Measurements from ENCODE around the gene ZNF609.
A peak's percentile ranks its signal among the peaks of the same experiment; 100 is the strongest.

The ZNF609 gene

DNA sequence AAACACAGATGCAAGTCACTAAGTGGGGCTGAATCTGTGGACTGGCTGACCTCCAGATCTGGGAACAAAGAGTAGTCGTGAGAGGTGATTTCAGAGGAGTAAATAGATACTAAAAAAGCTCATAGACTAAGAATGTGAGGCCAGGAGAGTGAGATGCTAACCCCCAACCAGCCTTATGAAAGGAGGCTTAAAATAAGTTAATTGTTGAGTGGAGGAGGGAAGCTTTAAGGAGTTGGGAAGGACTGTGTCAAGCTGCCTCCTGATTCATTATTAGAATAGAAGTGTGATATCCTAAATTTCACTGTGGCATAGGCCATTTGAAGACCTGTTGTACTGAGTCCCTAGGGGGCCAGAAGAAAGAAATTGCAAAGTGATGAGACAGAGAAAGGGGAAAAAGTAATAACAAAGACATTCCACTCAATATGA, 207.4 kb downstream of the ZNF609 start:
- in situ Hi-C loops (cut with HindIII; ENCODE audit: low sequenced_read_pairs) = no loop called here

DNA sequence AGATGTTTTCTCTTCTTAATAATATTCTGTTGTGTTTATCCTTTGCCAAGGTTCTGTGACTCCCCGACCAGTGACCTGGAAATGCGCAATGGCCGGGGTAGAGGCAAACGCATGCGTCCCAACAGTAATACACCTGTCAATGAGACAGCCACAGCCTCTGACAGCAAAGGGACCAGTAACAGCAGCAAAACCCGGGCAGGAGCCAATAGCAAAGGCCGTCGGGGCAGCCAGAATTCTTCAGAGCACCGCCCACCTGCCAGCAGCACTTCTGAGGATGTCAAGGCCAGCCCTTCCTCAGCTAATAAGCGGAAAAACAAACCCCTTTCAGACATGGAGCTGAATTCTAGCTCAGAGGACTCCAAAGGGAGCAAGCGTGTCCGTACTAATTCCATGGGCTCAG, 213.5 kb downstream of the ZNF609 start:
- TF ChIP-seq, protein P1, sequence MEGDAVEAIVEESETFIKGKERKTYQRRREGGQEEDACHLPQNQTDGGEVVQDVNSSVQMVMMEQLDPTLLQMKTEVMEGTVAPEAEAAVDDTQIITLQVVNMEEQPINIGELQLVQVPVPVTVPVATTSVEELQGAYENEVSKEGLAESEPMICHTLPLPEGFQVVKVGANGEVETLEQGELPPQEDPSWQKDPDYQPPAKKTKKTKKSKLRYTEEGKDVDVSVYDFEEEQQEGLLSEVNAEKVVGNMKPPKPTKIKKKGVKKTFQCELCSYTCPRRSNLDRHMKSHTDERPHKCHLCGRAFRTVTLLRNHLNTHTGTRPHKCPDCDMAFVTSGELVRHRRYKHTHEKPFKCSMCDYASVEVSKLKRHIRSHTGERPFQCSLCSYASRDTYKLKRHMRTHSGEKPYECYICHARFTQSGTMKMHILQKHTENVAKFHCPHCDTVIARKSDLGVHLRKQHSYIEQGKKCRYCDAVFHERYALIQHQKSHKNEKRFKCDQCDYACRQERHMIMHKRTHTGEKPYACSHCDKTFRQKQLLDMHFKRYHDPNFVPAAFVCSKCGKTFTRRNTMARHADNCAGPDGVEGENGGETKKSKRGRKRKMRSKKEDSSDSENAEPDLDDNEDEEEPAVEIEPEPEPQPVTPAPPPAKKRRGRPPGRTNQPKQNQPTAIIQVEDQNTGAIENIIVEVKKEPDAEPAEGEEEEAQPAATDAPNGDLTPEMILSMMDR (IDR thresholded peaks at IDR 0.05; ENCODE audit: low read depth, low read length) = no peak

More for the DNA sequence above, 207.4 kb downstream of the ZNF609 start:
- TF ChIP-seq, protein P1 (IDR thresholded peaks at IDR 0.05; ENCODE audit: low read depth, low read length) = no peak
- peak; percentile 81 for DNase-seq (ENCODE audit: low read depth, low spot score)
- no peak overlapping the region for H3K4me3 ChIP-seq (ENCODE audit: low read depth, low read length)

DNA sequence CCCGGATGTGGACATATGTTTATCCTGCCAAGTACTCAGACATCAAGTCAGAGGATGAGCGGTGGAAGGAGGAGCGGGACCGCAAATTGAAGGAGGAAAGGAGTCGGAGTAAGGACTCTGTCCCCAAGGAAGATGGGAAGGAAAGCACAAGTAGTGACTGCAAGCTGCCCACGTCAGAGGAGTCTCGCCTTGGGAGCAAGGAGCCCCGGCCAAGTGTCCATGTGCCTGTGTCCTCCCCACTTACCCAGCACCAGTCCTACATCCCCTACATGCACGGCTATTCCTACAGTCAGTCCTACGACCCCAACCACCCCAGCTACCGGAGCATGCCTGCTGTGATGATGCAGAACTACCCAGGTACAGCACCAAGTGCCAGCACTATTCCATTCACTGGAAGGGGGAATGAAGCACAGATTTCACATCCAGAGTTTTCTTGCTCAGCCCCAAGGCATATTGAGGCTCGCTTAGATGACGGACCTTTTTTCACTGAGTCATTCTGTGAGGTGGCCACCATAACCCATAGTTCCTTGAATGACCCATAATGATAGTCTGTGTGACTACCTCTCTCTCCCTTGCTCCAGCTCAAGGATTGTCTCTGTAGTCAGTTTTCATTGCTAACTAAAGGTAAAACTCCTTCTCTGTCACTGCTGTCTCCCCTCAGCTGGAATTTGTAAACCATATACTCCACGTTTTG, 217.9 kb downstream of the ZNF609 start:
- TF ChIP-seq, protein P1 (IDR thresholded peaks at IDR 0.05; ENCODE audit: low read depth, low read length) = no peak
- H3K4me3 ChIP-seq (ENCODE audit: low read depth, low read length) = no peak overlapping the region
- in situ Hi-C loops (cut with HindIII; ENCODE audit: low sequenced_read_pairs) = no loop called here
- no peak for DNase-seq (ENCODE audit: low read depth, low spot score)

More for the DNA sequence above, 213.5 kb downstream of the ZNF609 start:
- DNase-seq (ENCODE audit: low read depth, low spot score) = no peak
- in situ Hi-C loops (cut with HindIII; ENCODE audit: low sequenced_read_pairs) = no loop called here
- no peak overlapping the region for H3K4me3 ChIP-seq (ENCODE audit: low read depth, low read length)

DNA sequence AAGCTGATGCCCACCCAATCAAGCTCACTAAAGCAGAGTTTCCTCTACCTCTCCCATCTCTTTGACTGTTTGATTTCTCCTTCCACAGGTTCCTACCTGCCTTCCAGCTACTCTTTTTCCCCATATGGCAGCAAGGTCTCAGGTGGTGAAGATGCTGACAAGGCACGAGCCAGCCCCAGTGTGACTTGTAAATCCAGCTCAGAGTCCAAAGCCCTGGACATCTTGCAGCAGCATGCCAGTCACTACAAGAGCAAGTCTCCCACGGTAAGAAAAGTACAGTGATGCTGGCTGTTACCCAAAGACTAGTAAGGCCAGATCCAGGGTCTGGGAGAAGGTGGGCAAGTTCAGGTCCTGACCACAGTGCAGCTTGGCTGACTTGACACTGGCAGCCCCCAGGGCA, 219.7 kb downstream of the ZNF609 start:
- no peak overlapping the region for H3K4me3 ChIP-seq (ENCODE audit: low read depth, low read length)
- TF ChIP-seq, protein P1 (IDR thresholded peaks at IDR 0.05; ENCODE audit: low read depth, low read length) = no peak
- in situ Hi-C loops (cut with HindIII; ENCODE audit: low sequenced_read_pairs) = no loop called here
- DNase-seq (ENCODE audit: low read depth, low spot score) = no peak

DNA sequence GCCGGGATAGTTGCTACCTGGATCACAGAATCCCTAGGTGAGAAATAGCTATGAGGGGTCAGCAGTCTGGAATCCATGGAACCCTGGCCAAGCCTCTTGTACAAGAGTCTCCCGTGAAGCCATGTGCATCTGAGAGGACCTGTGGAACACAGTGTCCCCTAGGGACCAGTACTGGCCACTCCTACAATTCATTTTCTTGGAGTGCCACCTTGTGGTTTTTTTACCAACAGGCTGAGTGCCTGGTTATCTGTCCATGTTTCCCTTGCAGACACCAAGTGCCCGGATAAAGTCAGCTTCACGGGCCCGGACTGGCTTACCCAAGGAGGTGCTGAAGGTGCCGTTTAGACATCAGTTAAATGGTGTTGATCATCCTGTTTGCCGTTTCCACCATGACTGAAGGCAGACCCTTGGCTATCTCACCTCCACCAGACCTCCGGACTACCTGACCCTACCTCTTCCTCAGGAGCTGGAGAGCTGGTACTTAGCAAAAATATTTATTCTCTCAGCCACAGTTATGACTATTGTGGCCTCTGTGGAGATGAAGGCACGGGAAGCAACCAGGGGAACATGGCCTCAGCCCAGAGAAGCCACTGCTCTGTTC, 221.1 kb downstream of the ZNF609 start:
- TF ChIP-seq, protein P1 (IDR thresholded peaks at IDR 0.05; ENCODE audit: low read depth, low read length) = peak; percentile 73
- H3K4me3 ChIP-seq (ENCODE audit: low read depth, low read length) = no peak overlapping the region
- in situ Hi-C loops (cut with HindIII; ENCODE audit: low sequenced_read_pairs) = no loop called here
- DNase-seq (ENCODE audit: low read depth, low spot score) = peak; percentile 69

DNA sequence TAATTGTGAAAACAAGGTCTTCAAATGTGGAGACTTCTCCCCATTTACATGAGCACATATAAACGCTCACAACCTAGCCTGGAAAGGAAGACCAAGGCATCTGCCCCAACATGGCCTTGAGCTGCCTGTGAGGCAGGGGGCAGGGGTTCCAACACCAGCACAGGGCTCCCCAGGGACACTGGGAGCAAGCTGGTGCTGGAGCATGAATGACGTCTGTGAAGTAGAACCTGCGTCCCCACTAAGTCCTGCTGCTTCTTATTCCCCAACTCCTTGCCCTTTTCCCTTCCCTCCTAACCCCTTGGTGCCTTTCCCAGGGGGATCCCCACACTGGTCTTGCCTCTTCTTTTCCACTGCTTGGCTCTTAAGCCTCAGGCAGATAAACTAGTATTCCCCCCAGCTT, 221.9 kb downstream of the ZNF609 start:
- no peak for DNase-seq (ENCODE audit: low read depth, low spot score)
- H3K4me3 ChIP-seq (ENCODE audit: low read depth, low read length) = no peak overlapping the region
- in situ Hi-C loops (cut with HindIII; ENCODE audit: low sequenced_read_pairs) = no loop called here
- TF ChIP-seq, protein P1 (IDR thresholded peaks at IDR 0.05; ENCODE audit: low read depth, low read length) = no peak

Measured in astrocyte of the spinal cord (primary cell).